MM.1S (cell line): Measurements from ENCODE around the gene GAB3.

Source experiments
- EZH2phosphoT487 ChIP-seq: fragments of 300-600 bp; sonication (generic); IDR thresholded peaks from 2 replicates; pipeline ENCODE4 v1.6.1; 2018; ENCODE audit warnings: antibody characterized with exemption, low read length
- TF ChIP-seq, protein P1 (sequence below): fragments of 300-600 bp; sonication (generic); IDR thresholded peaks from 2 replicates; pipeline ENCODE4 v1.5.1; 2016; ENCODE audit warnings: antibody characterized with exemption, low read length, mixed read lengths

DNA sequence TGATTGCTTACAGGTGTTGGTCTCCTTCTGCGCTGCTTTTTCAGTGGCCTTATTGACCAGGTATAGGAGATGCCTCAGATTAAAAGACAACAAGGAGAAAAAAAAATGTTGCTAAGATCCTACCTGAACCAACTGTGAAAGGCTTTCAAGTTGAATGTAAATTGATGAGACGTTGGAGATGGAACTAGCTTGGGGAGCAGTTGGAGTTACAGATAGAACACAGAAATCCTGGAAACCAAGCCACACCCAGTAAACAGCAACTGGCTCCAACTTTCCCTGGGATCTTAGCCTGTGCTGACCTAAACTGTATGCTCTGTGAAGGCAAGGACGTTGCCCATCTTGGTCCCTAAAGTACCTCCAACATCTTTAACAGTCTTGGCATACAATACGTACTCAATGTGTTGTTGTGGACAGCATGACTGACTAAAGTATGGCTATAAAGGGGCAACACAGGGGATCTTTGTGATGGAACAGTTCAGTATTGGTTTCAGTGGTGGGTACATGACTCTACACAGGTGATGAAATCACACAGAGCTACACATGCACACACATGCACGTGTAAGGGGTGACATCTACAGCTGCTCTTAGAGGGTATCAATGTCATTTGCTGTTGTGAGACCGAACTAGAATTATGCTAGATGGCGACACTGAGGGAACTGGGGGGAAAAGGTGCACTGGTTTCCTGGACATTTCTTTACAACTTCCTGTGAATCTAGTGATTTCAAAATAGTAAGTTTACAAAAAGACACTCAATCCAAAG, 22.3 kb downstream of the GAB3 start:
- TF ChIP-seq, protein P1, sequence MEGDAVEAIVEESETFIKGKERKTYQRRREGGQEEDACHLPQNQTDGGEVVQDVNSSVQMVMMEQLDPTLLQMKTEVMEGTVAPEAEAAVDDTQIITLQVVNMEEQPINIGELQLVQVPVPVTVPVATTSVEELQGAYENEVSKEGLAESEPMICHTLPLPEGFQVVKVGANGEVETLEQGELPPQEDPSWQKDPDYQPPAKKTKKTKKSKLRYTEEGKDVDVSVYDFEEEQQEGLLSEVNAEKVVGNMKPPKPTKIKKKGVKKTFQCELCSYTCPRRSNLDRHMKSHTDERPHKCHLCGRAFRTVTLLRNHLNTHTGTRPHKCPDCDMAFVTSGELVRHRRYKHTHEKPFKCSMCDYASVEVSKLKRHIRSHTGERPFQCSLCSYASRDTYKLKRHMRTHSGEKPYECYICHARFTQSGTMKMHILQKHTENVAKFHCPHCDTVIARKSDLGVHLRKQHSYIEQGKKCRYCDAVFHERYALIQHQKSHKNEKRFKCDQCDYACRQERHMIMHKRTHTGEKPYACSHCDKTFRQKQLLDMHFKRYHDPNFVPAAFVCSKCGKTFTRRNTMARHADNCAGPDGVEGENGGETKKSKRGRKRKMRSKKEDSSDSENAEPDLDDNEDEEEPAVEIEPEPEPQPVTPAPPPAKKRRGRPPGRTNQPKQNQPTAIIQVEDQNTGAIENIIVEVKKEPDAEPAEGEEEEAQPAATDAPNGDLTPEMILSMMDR: no peak
- TF ChIP-seq EZH2phosphoT487: no peak
